WTC11 (cell line): ENCODE measurements around the gene TGFBR2. TPM values are rescaled to one million over a fixed set of nuclear protein-coding genes. Genes with fewer than 3 reads are reported as not detected.

Experiments used
- ATAC-seq: fragments of 200-7000 bp; cut with Tn5 transposase; 2 replicates; pipeline ENCODE4 v1.10.0; 2021; ENCODE audit warnings: mild to moderate bottlenecking, moderate library complexity
- CTCF ChIA-PET: fragments of 300-600 bp; sonication (Branson Sonifier 250); formaldehyde crosslinking; loops from one replicate; lab custom pipeline; 2021; ENCODE audit warnings: antibody characterized with exemption; lab: Charles Lee
- POLR2A ChIA-PET: fragments of 350-600 bp; sonication (Branson Sonifier 250); formaldehyde crosslinking; loops from one replicate; lab custom pipeline; 2021; ENCODE audit warnings: antibody characterized with exemption; lab: Charles Lee
- DNase-seq: peaks from one replicate; pipeline ENCODE4 v3.0.0; 2021; ENCODE audit warnings: low spot score
- H3K27ac Mint-ChIP-seq: 2 replicates; pipeline ENCODE4 v1.8.0; 2021; ENCODE audit warnings: mixed read lengths
- H3K27me3 Mint-ChIP-seq: 2 replicates; pipeline ENCODE4 v1.8.0; 2021; ENCODE audit warnings: low read depth, mild to moderate bottlenecking, moderate library complexity, mixed read lengths
- H3K36me3 Mint-ChIP-seq: 2 replicates; pipeline ENCODE4 v1.8.0; 2021; ENCODE audit warnings: mixed read lengths
- H3K4me1 Mint-ChIP-seq: 2 replicates; pipeline ENCODE4 v1.8.0; 2022; ENCODE audit warnings: mixed read lengths
- H3K4me3 Mint-ChIP-seq: 2 replicates; pipeline ENCODE4 v1.8.0; 2021; ENCODE audit warnings: mild to moderate bottlenecking, moderate library complexity, mixed read lengths
- H3K9me3 Mint-ChIP-seq: 2 replicates; pipeline ENCODE4 v1.8.0; 2021; ENCODE audit warnings: mixed read lengths
- CREM ChIP-seq: sonication (generic); formaldehyde crosslinking; IDR thresholded peaks from 2 replicates; pipeline ENCODE4 v1.8.1; 2022; ENCODE audit warnings: mild to moderate bottlenecking, missing genetic modification reagents, moderate library complexity
- EMX1 ChIP-seq: fragments of 250-450 bp; sonication (Bioruptor Pico); IDR thresholded peaks from 2 replicates; pipeline ENCODE4 v1.8.0; 2021; ENCODE audit warnings: mild to moderate bottlenecking
- KAT7 ChIP-seq: sonication (generic); formaldehyde crosslinking; IDR thresholded peaks from 2 replicates; pipeline ENCODE4 v1.8.1; 2023; ENCODE audit warnings: missing genetic modification reagents, mild to moderate bottlenecking, borderline replicate concordance
- NFE2L1 ChIP-seq: sonication (generic); formaldehyde crosslinking; IDR thresholded peaks from 2 replicates; pipeline ENCODE4 v1.8.1; 2023; ENCODE audit warnings: missing genetic modification reagents
- SMAD3 ChIP-seq: sonication (generic); formaldehyde crosslinking; IDR thresholded peaks from 2 replicates; pipeline ENCODE4 v1.8.0; 2022; ENCODE audit warnings: missing genetic modification reagents, mild to moderate bottlenecking, borderline replicate concordance
- ZNF138 ChIP-seq: sonication (generic); formaldehyde crosslinking; conservative IDR thresholded peaks from 2 replicates; pipeline ENCODE4 v1.8.1; 2022; ENCODE audit warnings: mild to moderate bottlenecking, moderate library complexity, missing genetic modification reagents
- total RNA-seq: library from RNA; stranded (reverse); gene quantifications from 3 replicates; pipeline ENCODE4 v1.2.3, GENCODE V29; 2021
- TF ChIP-seq, protein P1 (sequence below): fragments of 200-600 bp; IDR thresholded peaks from 2 replicates; pipeline ENCODE4 v1.8.0; 2022; ENCODE audit warnings: antibody characterized with exemption
- TF ChIP-seq, protein P2 (sequence below): sonication (generic); formaldehyde crosslinking; IDR thresholded peaks from 2 replicates; pipeline ENCODE4 v1.8.1; 2023; ENCODE audit warnings: mild to moderate bottlenecking, missing genetic modification reagents, borderline replicate concordance
- TF ChIP-seq, protein P3 (sequence below): sonication (generic); formaldehyde crosslinking; conservative IDR thresholded peaks from 2 replicates; pipeline ENCODE4 v1.8.1; 2023; ENCODE audit warnings: mild to moderate bottlenecking, low read depth, missing genetic modification reagents, moderate library complexity
- TF ChIP-seq, protein P4 (sequence below): fragments of 250-450 bp; sonication (Bioruptor Pico); IDR thresholded peaks from 2 replicates; pipeline ENCODE4 v1.9.0; 2021; ENCODE audit warnings: mild to moderate bottlenecking, borderline replicate concordance
- TF ChIP-seq, protein P5 (sequence below): sonication (generic); formaldehyde crosslinking; IDR thresholded peaks from 2 replicates; pipeline ENCODE4 v1.8.1; 2023; ENCODE audit warnings: mild to moderate bottlenecking, missing genetic modification reagents
- TF ChIP-seq, protein P6 (sequence below): fragments of 250-450 bp; sonication (Bioruptor Pico); IDR thresholded peaks from 2 replicates; pipeline ENCODE4 v1.8.0; 2021; ENCODE audit warnings: mild to moderate bottlenecking
- TF ChIP-seq, protein P7 (sequence below): sonication (generic); formaldehyde crosslinking; IDR thresholded peaks from 2 replicates; pipeline ENCODE4 v1.8.1; 2022; ENCODE audit warnings: missing genetic modification reagents, borderline replicate concordance
- TF ChIP-seq, protein P8 (sequence below): sonication (generic); formaldehyde crosslinking; IDR thresholded peaks from 2 replicates; pipeline ENCODE4 v1.8.0; 2022; ENCODE audit warnings: mild to moderate bottlenecking, missing genetic modification reagents

Gene TGFBR2
- total RNA-seq, 1 experiment from 2014 or later = 9.6 TPM

DNA sequence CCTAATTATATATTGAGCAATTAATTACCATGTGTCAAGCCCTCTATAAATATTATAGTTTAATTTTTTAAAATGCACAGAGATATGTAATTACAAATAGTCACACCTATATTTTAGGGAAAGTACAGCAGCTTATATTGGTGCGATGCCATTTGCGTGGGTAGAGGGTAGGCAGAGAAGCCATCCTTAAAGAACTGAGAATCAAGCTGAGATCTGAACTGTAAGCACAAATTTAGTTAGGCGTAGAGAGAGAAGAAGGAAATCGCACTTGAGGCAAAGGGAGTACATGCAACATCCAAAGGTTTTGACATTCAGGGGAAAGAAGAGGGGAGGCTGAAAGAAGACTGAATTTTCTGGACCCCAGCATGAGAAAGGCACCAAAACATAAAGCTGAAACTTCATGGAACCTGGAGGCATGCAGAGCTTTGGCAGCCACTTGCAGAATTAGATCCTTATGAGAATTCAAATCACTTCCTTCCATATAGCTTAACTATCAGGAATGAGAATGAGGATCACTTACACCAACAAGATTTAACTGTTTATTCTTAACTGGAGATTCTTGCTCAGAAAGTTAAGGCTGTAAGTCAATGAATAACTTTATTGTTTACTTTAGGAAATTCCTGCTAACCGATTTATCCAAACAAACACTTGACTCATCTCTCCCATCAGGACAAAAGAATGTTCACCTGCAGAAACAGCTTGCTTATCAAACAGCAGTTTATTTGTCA is 114.3 kb downstream of the TGFBR2 start:
- peaks cover 9% of the 10 kb centered on the region for H3K9me3 Mint-ChIP-seq
- TF ChIP-seq, protein P1, sequence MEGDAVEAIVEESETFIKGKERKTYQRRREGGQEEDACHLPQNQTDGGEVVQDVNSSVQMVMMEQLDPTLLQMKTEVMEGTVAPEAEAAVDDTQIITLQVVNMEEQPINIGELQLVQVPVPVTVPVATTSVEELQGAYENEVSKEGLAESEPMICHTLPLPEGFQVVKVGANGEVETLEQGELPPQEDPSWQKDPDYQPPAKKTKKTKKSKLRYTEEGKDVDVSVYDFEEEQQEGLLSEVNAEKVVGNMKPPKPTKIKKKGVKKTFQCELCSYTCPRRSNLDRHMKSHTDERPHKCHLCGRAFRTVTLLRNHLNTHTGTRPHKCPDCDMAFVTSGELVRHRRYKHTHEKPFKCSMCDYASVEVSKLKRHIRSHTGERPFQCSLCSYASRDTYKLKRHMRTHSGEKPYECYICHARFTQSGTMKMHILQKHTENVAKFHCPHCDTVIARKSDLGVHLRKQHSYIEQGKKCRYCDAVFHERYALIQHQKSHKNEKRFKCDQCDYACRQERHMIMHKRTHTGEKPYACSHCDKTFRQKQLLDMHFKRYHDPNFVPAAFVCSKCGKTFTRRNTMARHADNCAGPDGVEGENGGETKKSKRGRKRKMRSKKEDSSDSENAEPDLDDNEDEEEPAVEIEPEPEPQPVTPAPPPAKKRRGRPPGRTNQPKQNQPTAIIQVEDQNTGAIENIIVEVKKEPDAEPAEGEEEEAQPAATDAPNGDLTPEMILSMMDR = no peak
- no peak for TF ChIP-seq ZNF138
- TF ChIP-seq, protein P2, sequence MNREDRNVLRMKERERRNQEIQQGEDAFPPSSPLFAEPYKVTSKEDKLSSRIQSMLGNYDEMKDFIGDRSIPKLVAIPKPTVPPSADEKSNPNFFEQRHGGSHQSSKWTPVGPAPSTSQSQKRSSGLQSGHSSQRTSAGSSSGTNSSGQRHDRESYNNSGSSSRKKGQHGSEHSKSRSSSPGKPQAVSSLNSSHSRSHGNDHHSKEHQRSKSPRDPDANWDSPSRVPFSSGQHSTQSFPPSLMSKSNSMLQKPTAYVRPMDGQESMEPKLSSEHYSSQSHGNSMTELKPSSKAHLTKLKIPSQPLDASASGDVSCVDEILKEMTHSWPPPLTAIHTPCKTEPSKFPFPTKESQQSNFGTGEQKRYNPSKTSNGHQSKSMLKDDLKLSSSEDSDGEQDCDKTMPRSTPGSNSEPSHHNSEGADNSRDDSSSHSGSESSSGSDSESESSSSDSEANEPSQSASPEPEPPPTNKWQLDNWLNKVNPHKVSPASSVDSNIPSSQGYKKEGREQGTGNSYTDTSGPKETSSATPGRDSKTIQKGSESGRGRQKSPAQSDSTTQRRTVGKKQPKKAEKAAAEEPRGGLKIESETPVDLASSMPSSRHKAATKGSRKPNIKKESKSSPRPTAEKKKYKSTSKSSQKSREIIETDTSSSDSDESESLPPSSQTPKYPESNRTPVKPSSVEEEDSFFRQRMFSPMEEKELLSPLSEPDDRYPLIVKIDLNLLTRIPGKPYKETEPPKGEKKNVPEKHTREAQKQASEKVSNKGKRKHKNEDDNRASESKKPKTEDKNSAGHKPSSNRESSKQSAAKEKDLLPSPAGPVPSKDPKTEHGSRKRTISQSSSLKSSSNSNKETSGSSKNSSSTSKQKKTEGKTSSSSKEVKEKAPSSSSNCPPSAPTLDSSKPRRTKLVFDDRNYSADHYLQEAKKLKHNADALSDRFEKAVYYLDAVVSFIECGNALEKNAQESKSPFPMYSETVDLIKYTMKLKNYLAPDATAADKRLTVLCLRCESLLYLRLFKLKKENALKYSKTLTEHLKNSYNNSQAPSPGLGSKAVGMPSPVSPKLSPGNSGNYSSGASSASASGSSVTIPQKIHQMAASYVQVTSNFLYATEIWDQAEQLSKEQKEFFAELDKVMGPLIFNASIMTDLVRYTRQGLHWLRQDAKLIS (CRISPR knock-in tag) = no peak
- no peak overlapping the region for H3K4me3 Mint-ChIP-seq
- H3K4me1 Mint-ChIP-seq = peaks cover 7% of the 10 kb centered on the region
- H3K27me3 Mint-ChIP-seq = no peaks in the 10 kb centered on the region
- DNase-seq (no peak), ATAC-seq (no peak)
- POLR2A ChIA-PET = no interaction called here
- no peaks in the 10 kb centered on the region for H3K36me3 Mint-ChIP-seq
- no peak overlapping the region for H3K27ac Mint-ChIP-seq
- CTCF ChIA-PET = no interaction called here

DNA sequence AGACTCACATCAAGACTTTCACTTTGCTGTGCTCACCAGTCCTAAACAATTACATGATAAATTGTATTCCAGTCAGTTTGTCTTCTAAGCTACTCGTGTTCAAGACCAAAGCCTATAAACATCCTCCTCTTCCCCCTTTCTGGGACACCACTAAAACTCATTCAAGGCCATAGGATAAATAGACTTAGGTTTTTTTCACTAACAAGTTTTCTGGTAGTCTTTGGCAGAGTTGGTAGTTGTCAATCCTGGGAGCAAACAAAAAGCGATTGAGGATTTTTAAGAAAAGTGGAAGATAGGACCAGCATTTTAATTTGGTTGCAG is 114.9 kb downstream of the TGFBR2 start:
- H3K27me3 Mint-ChIP-seq = no peaks in the 10 kb centered on the region
- peaks cover 7% of the 10 kb centered on the region for H3K4me1 Mint-ChIP-seq
- no peak overlapping the region for H3K4me3 Mint-ChIP-seq
- no peaks in the 10 kb centered on the region for H3K36me3 Mint-ChIP-seq
- ChIA-PET CTCF (no interaction called here), POLR2A (no interaction called here)
- DNase-seq (no peak), ATAC-seq (no peak)
- no peak overlapping the region for H3K27ac Mint-ChIP-seq
- H3K9me3 Mint-ChIP-seq = peaks cover 9% of the 10 kb centered on the region
- no peak for TF ChIP-seq EMX1 (CRISPR knock-in tag)
- no peak for TF ChIP-seq SMAD3
- TF ChIP-seq CREM (CRISPR knock-in tag) = no peak
- TF ChIP-seq, protein P3, sequence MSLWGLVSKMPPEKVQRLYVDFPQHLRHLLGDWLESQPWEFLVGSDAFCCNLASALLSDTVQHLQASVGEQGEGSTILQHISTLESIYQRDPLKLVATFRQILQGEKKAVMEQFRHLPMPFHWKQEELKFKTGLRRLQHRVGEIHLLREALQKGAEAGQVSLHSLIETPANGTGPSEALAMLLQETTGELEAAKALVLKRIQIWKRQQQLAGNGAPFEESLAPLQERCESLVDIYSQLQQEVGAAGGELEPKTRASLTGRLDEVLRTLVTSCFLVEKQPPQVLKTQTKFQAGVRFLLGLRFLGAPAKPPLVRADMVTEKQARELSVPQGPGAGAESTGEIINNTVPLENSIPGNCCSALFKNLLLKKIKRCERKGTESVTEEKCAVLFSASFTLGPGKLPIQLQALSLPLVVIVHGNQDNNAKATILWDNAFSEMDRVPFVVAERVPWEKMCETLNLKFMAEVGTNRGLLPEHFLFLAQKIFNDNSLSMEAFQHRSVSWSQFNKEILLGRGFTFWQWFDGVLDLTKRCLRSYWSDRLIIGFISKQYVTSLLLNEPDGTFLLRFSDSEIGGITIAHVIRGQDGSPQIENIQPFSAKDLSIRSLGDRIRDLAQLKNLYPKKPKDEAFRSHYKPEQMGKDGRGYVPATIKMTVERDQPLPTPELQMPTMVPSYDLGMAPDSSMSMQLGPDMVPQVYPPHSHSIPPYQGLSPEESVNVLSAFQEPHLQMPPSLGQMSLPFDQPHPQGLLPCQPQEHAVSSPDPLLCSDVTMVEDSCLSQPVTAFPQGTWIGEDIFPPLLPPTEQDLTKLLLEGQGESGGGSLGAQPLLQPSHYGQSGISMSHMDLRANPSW (CRISPR knock-in tag) = no peak
- TF ChIP-seq, protein P4, sequence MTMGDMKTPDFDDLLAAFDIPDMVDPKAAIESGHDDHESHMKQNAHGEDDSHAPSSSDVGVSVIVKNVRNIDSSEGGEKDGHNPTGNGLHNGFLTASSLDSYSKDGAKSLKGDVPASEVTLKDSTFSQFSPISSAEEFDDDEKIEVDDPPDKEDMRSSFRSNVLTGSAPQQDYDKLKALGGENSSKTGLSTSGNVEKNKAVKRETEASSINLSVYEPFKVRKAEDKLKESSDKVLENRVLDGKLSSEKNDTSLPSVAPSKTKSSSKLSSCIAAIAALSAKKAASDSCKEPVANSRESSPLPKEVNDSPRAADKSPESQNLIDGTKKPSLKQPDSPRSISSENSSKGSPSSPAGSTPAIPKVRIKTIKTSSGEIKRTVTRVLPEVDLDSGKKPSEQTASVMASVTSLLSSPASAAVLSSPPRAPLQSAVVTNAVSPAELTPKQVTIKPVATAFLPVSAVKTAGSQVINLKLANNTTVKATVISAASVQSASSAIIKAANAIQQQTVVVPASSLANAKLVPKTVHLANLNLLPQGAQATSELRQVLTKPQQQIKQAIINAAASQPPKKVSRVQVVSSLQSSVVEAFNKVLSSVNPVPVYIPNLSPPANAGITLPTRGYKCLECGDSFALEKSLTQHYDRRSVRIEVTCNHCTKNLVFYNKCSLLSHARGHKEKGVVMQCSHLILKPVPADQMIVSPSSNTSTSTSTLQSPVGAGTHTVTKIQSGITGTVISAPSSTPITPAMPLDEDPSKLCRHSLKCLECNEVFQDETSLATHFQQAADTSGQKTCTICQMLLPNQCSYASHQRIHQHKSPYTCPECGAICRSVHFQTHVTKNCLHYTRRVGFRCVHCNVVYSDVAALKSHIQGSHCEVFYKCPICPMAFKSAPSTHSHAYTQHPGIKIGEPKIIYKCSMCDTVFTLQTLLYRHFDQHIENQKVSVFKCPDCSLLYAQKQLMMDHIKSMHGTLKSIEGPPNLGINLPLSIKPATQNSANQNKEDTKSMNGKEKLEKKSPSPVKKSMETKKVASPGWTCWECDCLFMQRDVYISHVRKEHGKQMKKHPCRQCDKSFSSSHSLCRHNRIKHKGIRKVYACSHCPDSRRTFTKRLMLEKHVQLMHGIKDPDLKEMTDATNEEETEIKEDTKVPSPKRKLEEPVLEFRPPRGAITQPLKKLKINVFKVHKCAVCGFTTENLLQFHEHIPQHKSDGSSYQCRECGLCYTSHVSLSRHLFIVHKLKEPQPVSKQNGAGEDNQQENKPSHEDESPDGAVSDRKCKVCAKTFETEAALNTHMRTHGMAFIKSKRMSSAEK (CRISPR knock-in tag) = no peak
- TF ChIP-seq, protein P5, sequence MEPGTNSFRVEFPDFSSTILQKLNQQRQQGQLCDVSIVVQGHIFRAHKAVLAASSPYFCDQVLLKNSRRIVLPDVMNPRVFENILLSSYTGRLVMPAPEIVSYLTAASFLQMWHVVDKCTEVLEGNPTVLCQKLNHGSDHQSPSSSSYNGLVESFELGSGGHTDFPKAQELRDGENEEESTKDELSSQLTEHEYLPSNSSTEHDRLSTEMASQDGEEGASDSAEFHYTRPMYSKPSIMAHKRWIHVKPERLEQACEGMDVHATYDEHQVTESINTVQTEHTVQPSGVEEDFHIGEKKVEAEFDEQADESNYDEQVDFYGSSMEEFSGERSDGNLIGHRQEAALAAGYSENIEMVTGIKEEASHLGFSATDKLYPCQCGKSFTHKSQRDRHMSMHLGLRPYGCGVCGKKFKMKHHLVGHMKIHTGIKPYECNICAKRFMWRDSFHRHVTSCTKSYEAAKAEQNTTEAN (CRISPR knock-in tag) = no peak
- TF ChIP-seq, protein P6, sequence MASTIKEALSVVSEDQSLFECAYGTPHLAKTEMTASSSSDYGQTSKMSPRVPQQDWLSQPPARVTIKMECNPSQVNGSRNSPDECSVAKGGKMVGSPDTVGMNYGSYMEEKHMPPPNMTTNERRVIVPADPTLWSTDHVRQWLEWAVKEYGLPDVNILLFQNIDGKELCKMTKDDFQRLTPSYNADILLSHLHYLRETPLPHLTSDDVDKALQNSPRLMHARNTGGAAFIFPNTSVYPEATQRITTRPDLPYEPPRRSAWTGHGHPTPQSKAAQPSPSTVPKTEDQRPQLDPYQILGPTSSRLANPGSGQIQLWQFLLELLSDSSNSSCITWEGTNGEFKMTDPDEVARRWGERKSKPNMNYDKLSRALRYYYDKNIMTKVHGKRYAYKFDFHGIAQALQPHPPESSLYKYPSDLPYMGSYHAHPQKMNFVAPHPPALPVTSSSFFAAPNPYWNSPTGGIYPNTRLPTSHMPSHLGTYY = no peak
- TF ChIP-seq, protein P7, sequence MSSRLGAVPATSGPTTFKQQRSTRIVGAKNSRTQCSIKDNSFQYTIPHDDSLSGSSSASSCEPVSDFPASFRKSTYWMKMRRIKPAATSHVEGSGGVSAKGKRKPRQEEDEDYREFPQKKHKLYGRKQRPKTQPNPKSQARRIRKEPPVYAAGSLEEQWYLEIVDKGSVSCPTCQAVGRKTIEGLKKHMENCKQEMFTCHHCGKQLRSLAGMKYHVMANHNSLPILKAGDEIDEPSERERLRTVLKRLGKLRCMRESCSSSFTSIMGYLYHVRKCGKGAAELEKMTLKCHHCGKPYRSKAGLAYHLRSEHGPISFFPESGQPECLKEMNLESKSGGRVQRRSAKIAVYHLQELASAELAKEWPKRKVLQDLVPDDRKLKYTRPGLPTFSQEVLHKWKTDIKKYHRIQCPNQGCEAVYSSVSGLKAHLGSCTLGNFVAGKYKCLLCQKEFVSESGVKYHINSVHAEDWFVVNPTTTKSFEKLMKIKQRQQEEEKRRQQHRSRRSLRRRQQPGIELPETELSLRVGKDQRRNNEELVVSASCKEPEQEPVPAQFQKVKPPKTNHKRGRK (CRISPR knock-in tag) = no peak
- no peak for TF ChIP-seq KAT7 (CRISPR knock-in tag)
- TF ChIP-seq, protein P8, sequence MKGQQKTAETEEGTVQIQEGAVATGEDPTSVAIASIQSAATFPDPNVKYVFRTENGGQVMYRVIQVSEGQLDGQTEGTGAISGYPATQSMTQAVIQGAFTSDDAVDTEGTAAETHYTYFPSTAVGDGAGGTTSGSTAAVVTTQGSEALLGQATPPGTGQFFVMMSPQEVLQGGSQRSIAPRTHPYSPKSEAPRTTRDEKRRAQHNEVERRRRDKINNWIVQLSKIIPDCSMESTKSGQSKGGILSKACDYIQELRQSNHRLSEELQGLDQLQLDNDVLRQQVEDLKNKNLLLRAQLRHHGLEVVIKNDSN (CRISPR knock-in tag) = no peak
- no peak for TF ChIP-seq NFE2L1 (CRISPR knock-in tag)
